GM21528 (cell line): ENCODE measurements around the gene KLHL35.
A peak's percentile ranks its signal among the peaks of the same experiment; 100 is the strongest.
"Not testable (repeated sequence)": the region's sequence is repeated elsewhere in the genome, so short reads cannot be mapped to it uniquely, and the experiment has no call there.

Source experiments
- ATAC-seq: cut with Tn5 transposase; IDR thresholded peaks from one replicate; pipeline ENCODE4 v1.9.1; 2021; ENCODE audit warnings: mild to moderate bottlenecking, moderate library complexity; ENCODE audit not compliant: unreplicated experiment, low FRiP score

The KLHL35 gene

DNA sequence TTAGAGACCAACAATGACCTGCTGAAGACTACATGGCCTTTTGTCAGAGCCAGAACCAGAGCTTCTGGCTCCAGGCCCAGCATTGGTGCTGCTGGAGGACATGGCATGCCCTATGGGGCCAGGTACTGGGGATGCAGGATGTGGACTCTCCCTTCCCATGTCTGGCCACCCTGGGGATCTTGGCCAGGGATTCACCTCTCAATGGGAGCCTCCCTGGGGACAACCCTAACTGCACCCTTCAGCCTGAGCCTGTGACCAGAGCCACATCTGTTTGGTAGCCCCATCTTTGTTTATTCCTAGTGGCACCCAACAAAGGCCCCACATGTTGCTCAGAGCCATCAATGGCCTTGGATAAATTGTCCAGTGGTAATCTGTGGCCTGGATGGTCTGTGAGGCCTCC is 5.8 kb downstream of the KLHL35 start:
- ATAC-seq = no peak

DNA sequence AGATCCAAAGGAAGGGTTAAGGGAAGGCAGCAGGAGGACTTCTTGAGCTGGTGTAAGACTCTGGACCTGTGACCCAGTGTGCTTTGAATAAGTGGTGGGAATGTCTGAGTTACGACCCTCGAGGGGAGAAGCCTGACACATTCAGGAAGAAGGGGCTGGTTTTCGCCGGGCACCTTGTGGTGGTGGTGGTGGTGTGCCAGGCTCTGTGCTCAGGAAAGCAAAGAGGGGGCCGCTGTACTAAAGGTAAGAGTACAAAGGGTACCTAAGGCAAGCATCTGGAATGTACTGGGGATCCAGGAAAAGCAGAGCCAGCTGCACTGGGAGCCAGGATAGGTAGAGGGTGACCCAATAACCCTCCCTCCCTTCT is 6.3 kb downstream of the KLHL35 start:
- no peak for ATAC-seq

DNA sequence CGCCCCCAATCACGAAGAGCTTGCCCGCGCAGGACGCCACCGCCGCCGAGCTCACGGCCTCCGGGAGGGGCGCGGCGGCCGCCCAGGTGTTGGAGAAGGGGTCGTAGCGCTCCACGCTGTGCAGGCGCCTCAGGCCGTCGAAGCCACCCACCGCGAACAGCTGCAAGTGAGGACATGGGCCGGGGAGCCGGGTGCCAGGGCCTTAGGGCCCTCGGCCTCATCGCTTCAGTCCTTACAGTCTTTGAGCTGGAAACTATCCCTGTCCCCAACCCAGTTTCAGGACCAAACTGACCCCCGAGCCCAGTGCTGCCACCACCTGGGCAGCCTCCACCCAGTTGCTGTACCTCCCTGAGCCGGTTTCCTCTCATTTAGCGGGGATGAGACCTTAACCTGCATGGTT is 7.6 kb downstream of the KLHL35 start:
- no peak for ATAC-seq

DNA sequence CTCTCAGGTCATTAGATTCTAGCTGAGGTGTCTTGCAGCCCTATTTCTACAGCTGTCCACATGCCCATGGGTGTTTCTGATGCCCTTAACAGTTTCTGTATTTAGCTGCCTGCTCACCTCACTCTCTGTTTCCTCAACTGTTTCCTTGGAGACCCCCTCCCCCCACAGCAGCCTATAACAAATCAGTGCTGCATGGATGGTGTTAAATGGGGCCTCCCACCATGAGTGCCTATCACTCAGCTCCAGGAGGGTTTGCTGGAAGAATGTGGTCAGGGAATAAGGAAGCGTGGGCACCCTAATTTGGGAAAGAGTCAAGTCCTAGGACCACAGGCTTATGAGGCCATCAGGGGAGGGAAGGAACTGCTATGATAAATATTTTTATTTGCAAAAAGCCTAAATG is 8.6 kb downstream of the KLHL35 start:
- ATAC-seq = no peak

DNA sequence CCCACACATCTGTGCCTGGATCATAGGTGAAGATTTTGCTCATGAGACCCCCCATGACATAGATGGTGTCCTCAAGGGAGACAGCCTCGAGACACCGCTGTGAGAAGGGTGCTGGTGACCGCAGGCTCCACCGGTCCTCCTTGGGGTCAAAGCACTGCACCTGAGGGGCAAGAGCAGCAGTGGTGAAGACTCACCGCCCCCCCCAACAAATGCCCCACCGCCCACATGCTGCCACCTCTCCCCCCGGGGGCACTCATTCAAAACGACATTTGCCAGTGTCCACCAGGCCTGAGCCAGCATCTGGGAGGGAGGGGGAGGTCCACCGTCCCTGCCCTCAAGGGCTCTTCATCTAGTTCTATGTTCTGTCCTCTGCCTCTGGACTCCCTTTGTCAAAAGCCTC is 9.3 kb downstream of the KLHL35 start:
- ATAC-seq = no peak

DNA sequence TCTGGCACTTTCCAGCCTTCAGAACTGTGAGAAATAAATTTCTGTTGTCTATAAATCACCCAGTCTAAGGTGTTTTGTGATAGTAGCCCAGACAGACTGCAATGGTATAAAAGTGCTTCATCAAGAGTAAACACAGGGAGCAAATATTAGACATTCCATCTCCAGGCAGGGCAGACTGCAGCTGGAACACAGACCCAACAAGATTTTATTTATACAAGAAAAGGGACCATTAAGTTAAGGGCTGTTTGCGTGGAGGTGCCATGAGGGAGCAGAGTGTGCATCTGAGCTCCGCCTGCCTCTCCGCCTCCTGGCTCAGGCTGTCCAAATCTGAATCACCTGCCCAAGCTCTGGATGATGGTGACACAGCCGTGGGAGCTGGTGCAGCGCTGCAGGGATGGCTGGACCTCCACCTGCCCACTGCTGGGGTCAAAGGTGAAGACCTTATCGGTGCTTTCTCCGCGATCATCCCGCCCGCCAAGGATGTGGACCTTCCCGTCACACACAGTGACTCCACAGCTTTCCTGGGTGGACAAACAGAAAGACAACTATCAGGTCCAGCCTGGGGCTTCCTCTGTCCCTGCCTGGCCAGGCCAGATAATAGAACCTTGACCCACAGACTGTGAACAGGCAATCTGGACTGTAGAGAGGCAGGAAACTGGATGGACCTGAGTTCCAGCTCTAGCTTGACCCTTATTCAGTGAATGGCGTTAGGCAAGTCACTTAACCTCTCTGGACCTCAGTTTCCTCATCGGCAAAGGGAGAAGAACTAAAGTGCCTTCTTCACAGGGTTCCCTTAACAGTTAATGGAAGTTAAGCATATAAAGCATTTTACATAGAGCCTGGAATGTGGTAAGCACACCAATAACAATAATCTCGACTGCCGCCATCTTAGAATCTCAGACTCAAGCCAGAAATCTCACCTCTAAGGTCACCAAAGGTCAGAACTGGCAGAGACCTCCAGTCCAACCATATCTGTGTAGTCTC is 10.5 kb downstream of the KLHL35 start:
- ATAC-seq = no peak

DNA sequence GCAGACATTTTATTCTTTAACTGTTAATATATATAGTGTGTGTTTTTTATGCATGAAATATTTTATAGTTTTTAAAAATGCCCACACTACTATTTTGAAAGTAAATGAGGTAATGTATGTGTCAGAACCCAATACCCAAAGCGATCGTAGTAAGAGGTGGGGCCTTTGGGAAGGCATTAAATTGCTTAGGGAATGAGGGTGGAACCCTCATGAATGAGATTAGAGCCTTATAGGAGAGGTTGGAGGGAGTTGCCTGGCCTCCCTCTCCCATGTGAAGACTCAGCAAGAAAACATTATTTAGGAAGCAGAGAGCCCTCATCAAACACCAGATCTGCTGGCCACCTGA is 11.1 kb downstream of the KLHL35 start:
- no peak for ATAC-seq

DNA sequence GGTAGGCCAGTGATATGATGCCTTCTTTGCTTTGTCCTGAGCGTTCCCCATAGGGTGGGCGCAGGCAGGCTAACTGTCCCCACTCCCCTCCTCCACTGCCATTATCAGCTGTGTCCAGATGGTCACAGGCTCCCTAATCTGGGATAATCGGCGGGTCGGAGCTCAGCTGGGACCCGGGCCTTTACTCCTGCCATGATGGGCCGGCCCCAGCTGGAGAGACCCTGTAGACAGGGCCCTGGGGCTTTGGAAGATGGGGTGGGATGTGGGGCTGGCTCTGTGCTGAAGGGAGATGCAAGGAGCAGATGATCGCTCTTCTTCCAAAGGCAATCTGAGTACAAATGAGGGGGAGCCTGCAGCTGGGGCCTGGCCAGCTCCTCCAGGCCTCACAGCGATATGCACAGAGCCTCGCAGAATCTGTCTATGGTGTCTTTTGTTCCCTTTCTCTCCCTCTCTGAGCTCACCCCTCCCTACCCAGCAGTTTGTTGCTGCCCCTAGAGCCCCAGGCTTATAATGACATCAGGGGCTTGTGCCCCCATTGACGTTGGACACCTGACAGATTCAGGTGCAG is 11.9 kb downstream of the KLHL35 start:
- no peak for ATAC-seq

DNA sequence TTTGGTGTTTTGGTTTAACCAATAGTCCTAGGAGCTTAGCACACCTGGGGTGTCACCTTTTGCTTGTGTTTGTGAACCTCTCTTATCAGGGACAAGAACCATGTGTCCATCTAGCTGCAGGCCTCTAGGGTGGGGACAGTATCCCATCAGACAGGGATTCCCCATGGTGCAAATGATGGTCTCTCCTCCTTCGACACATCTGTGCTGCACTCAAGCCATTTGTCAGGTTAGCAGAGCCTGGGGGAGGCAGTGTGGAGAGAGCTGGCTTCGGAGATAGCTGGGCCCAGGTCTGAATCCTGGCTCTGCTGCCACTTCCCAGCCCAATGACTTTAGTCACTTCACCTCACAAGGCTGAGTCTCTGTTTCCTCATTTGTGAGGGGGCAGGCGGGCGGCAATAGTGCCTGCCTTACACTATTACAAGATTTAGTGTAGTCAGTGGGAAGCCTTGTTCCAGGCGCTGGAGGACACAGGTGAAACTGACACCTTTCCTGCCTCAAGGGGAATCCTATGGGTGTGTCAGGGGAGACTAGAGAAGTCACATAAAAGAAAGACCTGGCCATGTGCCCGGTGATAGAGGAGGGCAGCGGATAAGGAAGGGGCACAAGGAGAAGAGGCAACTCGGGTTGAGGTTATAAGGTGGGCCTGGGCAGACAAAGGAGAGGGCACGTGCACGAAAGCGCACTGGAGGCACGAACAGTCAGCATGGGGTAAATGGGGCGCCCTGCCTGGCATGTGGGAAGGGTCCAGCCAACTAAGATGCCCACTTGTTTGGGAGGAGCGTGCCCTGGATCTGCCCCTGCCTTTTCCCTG is 12.6 kb downstream of the KLHL35 start:
- no peak for ATAC-seq

DNA sequence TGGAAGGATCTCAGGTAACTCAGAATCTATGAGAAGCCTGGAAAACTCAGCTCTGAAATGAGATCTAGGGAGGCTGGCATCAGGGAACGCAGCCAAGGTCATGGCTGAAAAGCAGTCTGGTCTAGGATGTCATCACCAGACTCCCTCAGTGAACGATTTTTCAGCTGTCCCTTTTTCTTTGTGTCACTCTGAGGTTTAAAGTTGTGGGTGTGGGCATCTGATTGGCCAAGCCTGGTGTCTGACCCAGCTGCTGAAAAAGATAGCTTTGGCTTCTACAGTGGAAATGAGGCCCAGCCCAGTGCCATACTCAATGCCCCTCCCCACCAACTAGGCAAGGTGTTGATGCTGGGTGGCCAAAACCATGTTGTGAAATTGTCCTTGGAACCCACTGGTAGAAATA is 19.1 kb downstream of the KLHL35 start:
- no peak for ATAC-seq

DNA sequence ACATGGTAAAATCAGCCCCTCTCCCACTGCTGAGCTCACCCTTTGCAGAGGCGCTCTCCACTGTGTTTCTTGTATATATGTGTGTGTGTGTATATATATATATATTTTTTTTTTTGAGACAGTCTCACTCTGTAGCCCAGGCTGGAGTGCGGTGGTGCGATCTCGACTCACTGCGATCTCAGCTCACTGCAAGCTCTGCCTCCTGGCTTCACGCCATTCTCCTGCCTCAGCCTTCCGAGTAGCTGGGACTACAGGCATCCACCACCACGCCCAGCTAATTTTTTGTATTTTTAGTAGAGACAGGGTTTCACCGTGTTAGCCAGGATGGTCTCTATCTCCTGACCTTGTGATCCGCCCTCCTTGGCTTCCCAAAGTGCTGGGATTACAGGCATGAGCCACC is 19.9 kb downstream of the KLHL35 start:
- not testable (repeated sequence) for ATAC-seq

DNA sequence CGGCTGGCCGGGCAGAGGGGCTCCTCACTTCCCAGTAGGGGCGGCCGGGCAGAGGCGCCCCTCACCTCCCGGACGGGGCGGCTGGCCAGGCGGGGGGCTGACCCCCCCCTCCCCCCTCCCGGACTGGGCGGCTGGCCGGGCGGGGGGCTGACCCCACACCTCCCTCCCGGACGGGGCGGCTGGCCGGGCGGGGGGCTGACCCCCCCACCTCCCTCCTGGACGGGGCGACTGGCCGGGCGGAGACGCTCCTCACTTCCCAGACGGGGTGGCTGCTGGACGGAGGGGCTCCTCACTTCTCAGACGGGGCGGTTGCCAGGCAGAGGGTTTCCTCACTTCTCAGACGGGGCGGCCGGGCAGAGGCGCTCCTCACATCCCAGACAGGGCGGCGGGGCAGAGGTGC is 23.0 kb downstream of the KLHL35 start:
- not testable (repeated sequence) for ATAC-seq

DNA sequence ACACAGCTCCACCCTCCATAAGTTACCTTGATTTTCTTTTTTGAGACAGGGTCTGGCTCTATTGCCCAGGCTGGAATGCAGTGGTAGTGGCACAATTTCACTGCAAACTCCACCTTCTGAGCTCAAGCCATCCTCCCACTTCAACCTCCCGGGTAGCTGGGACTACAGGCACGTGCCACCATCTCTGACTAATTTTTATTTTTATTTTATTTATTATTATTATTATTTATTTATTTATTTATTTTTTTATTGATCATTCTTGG is 24.1 kb downstream of the KLHL35 start:
- no peak for ATAC-seq

DNA sequence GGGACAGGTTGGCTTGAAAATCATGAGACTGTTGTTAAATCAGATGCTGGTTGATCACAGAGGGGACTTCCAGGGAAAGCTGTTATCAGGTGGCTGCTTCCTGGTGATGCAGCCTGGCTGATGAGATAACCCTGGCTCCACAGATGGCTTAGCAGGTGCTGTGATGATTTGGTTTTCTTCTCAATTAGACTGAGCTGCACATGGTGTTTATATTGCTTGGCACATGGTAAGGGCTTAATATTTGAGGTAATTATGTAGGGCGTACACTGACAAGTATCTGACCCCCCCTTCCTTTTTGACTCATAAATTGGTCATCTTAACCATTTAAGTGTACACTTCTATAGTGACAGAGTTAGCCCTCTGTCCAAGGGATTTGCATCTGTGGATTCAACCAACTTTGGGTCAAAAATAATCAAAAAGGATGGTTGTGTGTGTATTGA is 26.6 kb downstream of the KLHL35 start:
- ATAC-seq = no peak

DNA sequence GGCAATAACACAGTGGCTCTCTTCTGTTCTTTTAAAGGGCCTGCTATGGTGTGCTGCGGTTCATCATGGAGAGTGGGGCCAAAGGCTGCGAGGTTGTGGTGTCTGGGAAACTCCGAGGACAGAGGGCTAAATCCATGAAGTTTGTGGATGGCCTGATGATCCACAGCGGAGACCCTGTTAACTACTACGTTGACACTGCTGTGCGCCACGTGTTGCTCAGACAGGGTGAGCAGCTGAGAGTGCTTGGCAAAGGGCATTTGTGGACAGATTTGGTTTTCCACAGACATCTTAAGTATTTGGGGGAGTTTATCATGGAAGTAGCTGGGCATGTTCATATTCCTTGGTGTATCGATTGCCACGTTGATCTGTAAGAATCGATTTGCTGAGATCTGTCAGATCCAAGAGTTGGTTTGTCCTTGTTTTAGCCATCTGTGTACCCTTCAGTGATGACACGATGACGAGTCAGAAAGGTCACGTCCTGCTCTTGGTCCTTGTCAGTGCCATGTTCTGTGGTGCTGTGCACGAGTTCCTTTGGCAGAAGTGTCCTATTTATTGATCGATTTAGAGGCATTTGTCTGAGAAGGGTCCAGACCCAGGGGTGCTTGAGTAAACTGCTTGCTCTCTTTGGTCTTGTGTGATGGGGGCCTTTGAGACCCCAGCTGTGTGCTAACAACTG is 28.9 kb downstream of the KLHL35 start:
- no peak for ATAC-seq

DNA sequence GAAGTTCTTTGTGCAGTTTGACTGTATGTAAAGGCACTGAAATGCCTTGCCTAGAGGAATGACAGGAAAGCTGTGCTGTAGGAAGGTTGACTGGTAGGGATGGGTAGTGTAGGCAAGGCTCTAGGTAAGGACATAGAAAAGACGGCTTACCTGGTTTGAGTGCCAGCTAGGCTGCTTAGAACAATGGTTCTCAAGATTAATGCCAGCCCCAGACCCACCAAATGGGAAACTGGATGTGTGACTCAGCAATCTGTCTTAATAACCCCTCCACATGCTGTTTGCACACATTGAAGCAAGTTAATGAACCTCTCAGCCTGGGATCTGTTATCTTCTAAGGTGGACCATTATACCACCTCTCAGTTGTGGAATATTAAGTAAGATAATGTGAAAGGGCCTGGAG is 30.0 kb downstream of the KLHL35 start:
- no peak for ATAC-seq

DNA sequence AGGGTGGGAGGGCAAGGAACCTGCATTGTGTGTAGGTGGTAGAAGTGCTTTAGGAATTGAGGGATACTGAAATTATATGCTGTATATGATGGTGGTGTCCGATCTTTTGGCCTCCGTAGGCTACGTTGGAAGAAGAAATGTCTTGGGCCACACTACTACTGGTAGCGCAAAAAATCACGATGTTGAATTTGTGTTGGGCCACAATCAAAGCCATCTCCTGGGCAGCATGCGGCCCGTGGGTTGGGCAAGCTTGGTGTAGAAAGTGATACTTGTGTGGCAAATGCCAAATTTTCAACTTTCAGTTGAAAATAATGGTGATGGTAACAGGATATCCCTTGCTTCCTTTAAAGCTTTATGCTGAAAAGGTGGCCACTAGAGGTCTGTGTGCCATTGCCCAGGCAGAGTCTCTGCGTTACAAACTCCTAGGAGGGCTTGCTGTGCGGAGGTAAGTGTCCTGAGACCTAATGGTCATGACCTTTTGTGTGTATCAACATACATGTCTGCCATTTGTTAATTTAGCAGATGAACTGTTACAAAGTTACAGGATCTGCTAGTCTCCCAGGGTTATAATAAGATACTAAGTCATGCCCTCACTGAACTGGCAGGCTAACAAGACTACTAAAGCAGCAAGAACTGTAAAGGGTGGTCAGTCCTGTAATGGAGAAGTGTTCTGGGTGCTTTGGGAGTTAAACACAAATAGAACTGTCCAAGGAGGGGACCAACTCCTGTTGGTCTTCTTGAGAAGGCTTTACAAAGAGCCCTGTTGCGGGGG is 30.8 kb downstream of the KLHL35 start:
- ATAC-seq = no peak

DNA sequence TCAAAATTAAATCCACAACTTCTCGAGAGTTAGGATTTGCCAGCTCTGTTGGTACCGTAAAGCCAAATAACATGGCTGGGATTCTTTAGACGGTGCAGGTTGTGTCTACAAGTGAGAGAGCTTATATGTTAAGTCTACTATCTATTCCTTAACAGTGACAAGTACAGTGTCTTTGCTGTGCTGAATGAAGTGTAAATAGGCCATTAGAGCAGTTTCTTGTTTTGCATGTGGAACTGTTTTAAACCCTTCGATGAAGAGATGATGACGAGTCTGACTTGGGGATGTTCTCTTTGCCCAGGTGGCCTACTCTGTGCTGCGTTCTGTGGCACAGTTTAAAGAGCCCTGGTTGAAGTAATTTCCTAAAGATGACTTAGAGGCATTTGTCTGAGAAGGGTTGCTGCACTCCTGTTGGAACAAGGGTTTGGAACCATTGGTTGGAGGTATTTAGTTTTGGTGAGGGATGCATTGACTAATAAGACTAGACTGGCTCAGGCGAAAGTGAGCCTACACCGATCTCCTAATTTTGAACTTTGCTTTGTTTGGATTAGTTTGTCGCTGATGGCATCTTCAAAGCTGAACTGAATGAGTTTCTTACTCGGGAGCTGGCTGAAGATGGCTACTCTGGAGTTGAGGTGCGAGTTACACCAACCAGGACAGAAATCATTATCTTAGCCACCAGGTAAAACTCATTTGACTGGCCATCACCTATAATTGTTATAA is 32.7 kb downstream of the KLHL35 start:
- ATAC-seq = no peak

DNA sequence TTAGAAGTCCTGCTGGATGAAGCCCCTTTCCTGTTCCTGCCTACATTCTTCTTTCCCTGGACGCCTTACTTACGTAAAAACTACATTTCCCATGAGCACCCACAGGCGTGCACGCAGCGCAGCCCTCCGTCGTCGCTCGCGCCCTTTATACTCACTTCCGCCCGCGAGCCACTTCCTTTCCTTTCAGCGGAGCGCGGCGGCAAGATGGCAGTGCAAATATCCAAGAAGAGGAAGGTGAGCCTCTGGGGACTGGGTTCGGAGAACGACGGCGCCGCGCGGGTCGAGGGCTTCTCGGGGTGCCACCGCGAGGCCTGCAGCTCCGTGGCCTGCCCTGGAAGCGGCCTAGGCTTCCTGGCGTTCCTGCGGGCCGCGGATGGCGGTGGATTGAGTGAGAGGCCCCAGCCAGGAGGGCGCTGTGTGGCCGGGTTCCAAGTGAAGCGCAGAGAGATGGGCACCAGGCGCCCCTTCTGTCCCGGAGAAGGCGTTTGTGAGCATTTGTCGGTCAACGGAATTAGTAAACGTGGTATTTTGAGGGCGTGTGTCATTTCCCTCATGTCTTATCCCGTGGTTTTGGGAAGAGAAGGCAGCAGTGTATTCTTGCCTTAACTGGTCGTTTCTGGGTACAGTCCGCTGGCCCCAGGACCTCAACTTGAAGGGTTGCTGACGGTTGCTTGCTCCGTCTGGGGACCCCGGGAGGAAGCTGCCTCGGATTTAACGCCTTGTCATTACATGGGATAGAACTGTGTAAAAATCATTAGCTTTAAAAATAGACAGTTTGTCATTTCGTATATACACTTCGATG is 33.5 kb downstream of the KLHL35 start, which contains the start of gene RPS3:
Gene RPS3, plus strand, starts transcription at position 175 of the 802 bp plus-strand sequence. Its CDS starts 30 bp downstream, at position 205.
- ATAC-seq = peak; percentile 83
